CD4-positive, alpha-beta T cell (primary cell): ENCODE data around the gene ME3. TPM values are rescaled to one million over a fixed set of nuclear protein-coding genes. Genes with fewer than 3 reads are reported as not detected.

Experiments
- ATAC-seq: fragments of 200-7000 bp; cut with Tn5 transposase; one replicate; pipeline ENCODE4 v1.10.0; 2022; ENCODE audit warnings: mild to moderate bottlenecking; ENCODE audit not compliant: poor library complexity
- CTCF ChIA-PET: fragments of 350-600 bp; sonication (Branson Sonifier 250); formaldehyde crosslinking; loops from one replicate; lab custom pipeline; 2021; ENCODE audit warnings: antibody characterized with exemption, inconsistent platforms; lab: Charles Lee
- POLR2A ChIA-PET: fragments of 350-600 bp; sonication (Branson Sonifier 250); formaldehyde crosslinking; loops from one replicate; lab custom pipeline; 2021; ENCODE audit warnings: antibody characterized with exemption, inconsistent platforms; lab: Charles Lee
- DNase-seq, 14 experiments: peaks; one replicate each; pipeline ENCODE4 v3.0.0-alpha.2; 2013 to 2020; ENCODE audit warnings: mixed read lengths in 2 of 14
- H3K27ac ChIP-seq, 2 donors: one replicate each; pipeline versions ENCODE4 v1.5.1 to v1.7.0; 2013; ENCODE audit warnings: low read length in 2 of 2, low read depth in 1 of 2, mild to moderate bottlenecking in 1 of 2
- H3K27me3 ChIP-seq, 2 experiments: 1 replicate in 1 of 2; 2 replicates in 1 of 2; pipeline versions ENCODE4 v1.6.1 to v1.7.0; 2013; ENCODE audit warnings: low read length in 2 of 2, control low read depth in 1 of 2, mild to moderate bottlenecking in 1 of 2, moderate library complexity in 1 of 2; ENCODE audit not compliant: insufficient read depth in 2 of 2, control insufficient read depth in 1 of 2
- H3K36me3 ChIP-seq: one replicate; pipeline ENCODE4 v1.6.1; 2013; ENCODE audit warnings: low read length, control low read depth; ENCODE audit not compliant: insufficient read depth
- H3K4me1 ChIP-seq: one replicate; pipeline ENCODE4 v1.6.1; 2013; ENCODE audit warnings: low read length, control low read depth; ENCODE audit not compliant: insufficient read depth
- H3K4me3 ChIP-seq: one replicate; pipeline ENCODE4 v1.5.1; 2013; ENCODE audit warnings: mild to moderate bottlenecking, low read length, moderate library complexity
- H3K9me3 ChIP-seq, 2 experiments: 1 replicate in 1 of 2; 2 replicates in 1 of 2; pipeline versions ENCODE4 v1.6.1 to v1.7.0; 2013; ENCODE audit warnings: low read length in 2 of 2, mild to moderate bottlenecking in 2 of 2, control low read depth in 1 of 2, moderate library complexity in 1 of 2; ENCODE audit not compliant: control insufficient read depth in 1 of 2, insufficient read depth in 1 of 2
- H3K27ac Mint-ChIP-seq: one replicate; pipeline ENCODE4 v1.8.0; 2020; ENCODE audit warnings: mixed read lengths
- H3K27me3 Mint-ChIP-seq: one replicate; pipeline ENCODE4 v1.8.0; 2021; ENCODE audit warnings: mixed read lengths
- H3K36me3 Mint-ChIP-seq: one replicate; pipeline ENCODE4 v1.8.0; 2021; ENCODE audit warnings: low read depth, mixed read lengths
- H3K4me1 Mint-ChIP-seq: one replicate; pipeline ENCODE4 v1.8.0; 2021; ENCODE audit warnings: low read depth, mixed read lengths
- H3K4me3 Mint-ChIP-seq: one replicate; pipeline ENCODE4 v1.8.0; 2020; ENCODE audit warnings: mild to moderate bottlenecking, mixed read lengths
- H3K9me3 Mint-ChIP-seq: one replicate; pipeline ENCODE4 v1.8.0; 2020; ENCODE audit warnings: mixed read lengths
- CTCF ChIP-seq: fragments of 200-600 bp; IDR thresholded peaks from one replicate; pipeline ENCODE4 v1.8.0; 2022; ENCODE audit warnings: antibody characterized with exemption, mild to moderate bottlenecking
- intact Hi-C, 2 experiments: fragments of 100-400 bp; cut with DNase I in 1 of 2; cut with micrococcal nuclease in 1 of 2; formaldehyde crosslinking; loops; one replicate each; pipeline versions ENCODE4 v1.15.1 to v1.9.0; 2023 to 2025; cut with DNase I, micrococcal nuclease
- total RNA-seq, 174 experiments: library from RNA in 2 of 174; stranded (reverse) in 2 of 174; gene quantifications; one replicate each; pipeline ENCODE4 v1.2.3 and lab custom pipeline; 2021 to 2026

Gene ME3
- total RNA-seq, 2 experiments from 2014 or later, result 9.1 to 10.6 TPM

- Histone ChIP-seq H3K36me3 (no peaks in the 10 kb centered on the region), H3K9me3 (peaks cover 0 to 7% of the 10 kb centered on the region in 2 experiments), H3K4me3 (no peak overlapping the region), H3K27ac (no peak overlapping the region), H3K27me3 (no peaks in the 10 kb centered on the region), H3K4me1 (peaks cover 4% of the 10 kb centered on the region)
- POLR2A ChIA-PET, result no interaction called here
- no peak for DNase-seq
- H3K36me3 Mint-ChIP-seq, result no peaks in the 10 kb centered on the region
- no peaks in the 10 kb centered on the region for H3K9me3 Mint-ChIP-seq
- intact Hi-C loops, result no loop called here
- no peak overlapping the region for H3K4me3 Mint-ChIP-seq
- no peak overlapping the region for H3K27ac Mint-ChIP-seq
- no peak for ATAC-seq
- CTCF ChIA-PET, result no interaction called here
- no peak for TF ChIP-seq CTCF
- H3K4me1 Mint-ChIP-seq, result peaks cover 14% of the 10 kb centered on the region
- no peaks in the 10 kb centered on the region for H3K27me3 Mint-ChIP-seq
These were observed 77.0 kb downstream of the ME3 start for GRCh38 chr11:86595451-86595850.

- peaks cover 14% of the 10 kb centered on the region for H3K4me1 Mint-ChIP-seq
- POLR2A ChIA-PET, result no interaction called here
These were observed 77.7 kb downstream of the ME3 start for GRCh38 chr11:86594746-86595145.

GRCh38 chr11:86593833-86594232 lies 78.6 kb downstream of the ME3 start:
- Histone ChIP-seq H3K4me3 (no peak overlapping the region), H3K27me3 (no peaks in the 10 kb centered on the region), H3K36me3 (no peaks in the 10 kb centered on the region), H3K27ac (no peak overlapping the region), H3K9me3 (peaks cover 0 to 7% of the 10 kb centered on the region in 2 experiments), H3K4me1 (peaks cover 4% of the 10 kb centered on the region)
- intact Hi-C loops, result no loop called here
- no peak for TF ChIP-seq CTCF
- Mint-ChIP-seq H3K27me3 (no peaks in the 10 kb centered on the region), H3K4me1 (peaks cover 14% of the 10 kb centered on the region), H3K36me3 (no peaks in the 10 kb centered on the region), H3K9me3 (no peaks in the 10 kb centered on the region), H3K4me3 (no peak overlapping the region), H3K27ac (no peak overlapping the region)
- CTCF ChIA-PET, result no interaction called here
- ATAC-seq, result no peak
- DNase-seq, result no peak
- POLR2A ChIA-PET, result no interaction called here

More at GRCh38 chr11:86594746-86595145, 77.7 kb downstream of the ME3 start:
- no peaks in the 10 kb centered on the region for H3K9me3 Mint-ChIP-seq
- H3K27me3 Mint-ChIP-seq, result no peaks in the 10 kb centered on the region
- no peaks in the 10 kb centered on the region for H3K36me3 ChIP-seq
- ATAC-seq, result no peak
- H3K9me3 ChIP-seq, result peaks cover 0 to 7% of the 10 kb centered on the region in 2 experiments
- DNase-seq, result no peak
- no peak overlapping the region for H3K4me3 ChIP-seq
- H3K4me3 Mint-ChIP-seq, result no peak overlapping the region
- CTCF ChIA-PET, result no interaction called here
- TF ChIP-seq CTCF, result no peak
- H3K27ac ChIP-seq, result no peak overlapping the region
- peaks cover 4% of the 10 kb centered on the region for H3K4me1 ChIP-seq
- no peak overlapping the region for H3K27ac Mint-ChIP-seq
- H3K27me3 ChIP-seq, result no peaks in the 10 kb centered on the region
- H3K36me3 Mint-ChIP-seq, result no peaks in the 10 kb centered on the region
- intact Hi-C loops, result no loop called here
